Measurements from ENCODE around the gene BANP.

DNA sequence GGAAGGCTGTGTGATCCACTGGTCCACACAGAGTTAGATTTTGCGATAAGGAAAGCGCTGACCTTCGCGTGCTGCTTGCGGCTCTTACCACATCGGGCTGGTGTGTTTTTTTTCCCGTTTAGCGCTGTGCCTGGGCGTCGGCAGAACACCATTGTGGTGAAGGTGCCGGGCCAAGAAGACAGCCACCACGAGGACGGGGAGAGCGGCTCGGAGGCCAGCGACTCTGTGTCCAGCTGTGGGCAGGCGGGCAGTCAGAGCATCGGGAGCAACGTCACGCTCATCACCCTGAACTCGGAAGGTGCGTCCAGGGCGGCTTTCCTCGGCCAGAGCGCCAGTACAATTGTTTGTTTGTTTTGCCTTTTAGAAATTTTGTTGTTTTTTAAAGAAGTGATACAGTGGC, 54.7 kb downstream of the BANP start:
- no peak for TF ChIP-seq POLR2AphosphoS5 (IDR thresholded peaks at IDR 0.05; ENCODE audit: low read depth, low read length)
- TF ChIP-seq POLR2A (IDR thresholded peaks at IDR 0.05; ENCODE audit: low read depth, low read length) = no peak
- TF ChIP-seq PAX5 (IDR thresholded peaks at IDR 0.05; ENCODE audit: insufficient read depth, low read length, severe bottlenecking) = no peak
- TF ChIP-seq SPI1 (IDR thresholded peaks at IDR 0.05; ENCODE audit: low read depth, low read length) = no peak
